ENCODE results near the gene GJA4. TPM values are rescaled to one million over a fixed set of nuclear protein-coding genes. Genes with fewer than 3 reads are reported as not detected.
A peak's percentile ranks its signal among the peaks of the same experiment; 100 is the strongest.

Gene GJA4
- total RNA-seq, 1 experiment from 2014 or later = 1.4 TPM

GRCh38 chr1:34749992-34750391 lies 42.8 kb upstream of the GJA4 start:
- TF ChIP-seq CTCF (conservative IDR thresholded peaks at IDR 0.05) = no peak
- H2BK120ac ChIP-seq (ENCODE audit: low read depth, low read length, poor library complexity, severe bottlenecking) = no peak overlapping the region
- no peaks in the 10 kb centered on the region; a peak in 1 of 5 replicates for H3K9me3 Mint-ChIP-seq
- H3K23me2 ChIP-seq (ENCODE audit: insufficient read length, low read depth, low read length, poor library complexity, severe bottlenecking) = no peaks in the 10 kb centered on the region
- peak overlapping the region in 1 of 3 experiments; percentile 68; a peak in 1 of 7 replicates for H3K27ac Mint-ChIP-seq
- H3K27me3 Mint-ChIP-seq (ENCODE audit: low read depth) = peaks cover 7% of the 10 kb centered on the region
- no peak overlapping the region for H4K5ac ChIP-seq (ENCODE audit: insufficient read length, low read depth, low read length)
- no peak overlapping the region for H3K27ac ChIP-seq (ENCODE audit: insufficient read length, low read depth, low read length)
- no peaks in the 10 kb centered on the region; the same call in 1 of the 2 replicates for H3K4me1 ChIP-seq (ENCODE audit: insufficient read depth, low read length)
- H4K91ac ChIP-seq (ENCODE audit: insufficient read length, low read depth, low read length) = no peak overlapping the region
- no peak overlapping the region for H3K18ac ChIP-seq (ENCODE audit: insufficient read length, low read depth, low read length)
- no peaks in the 10 kb centered on the region for H3K79me2 ChIP-seq (ENCODE audit: insufficient read depth, low read length)
- no peak for DNase-seq
- no peak overlapping the region for H3K4me2 ChIP-seq (ENCODE audit: insufficient read depth, insufficient read length, low read length)
- H3K23ac ChIP-seq (ENCODE audit: insufficient read length, low read depth, low read length) = no peak overlapping the region
- H2AFZ ChIP-seq (ENCODE audit: low read length) = no peak overlapping the region
- no peak overlapping the region for H3T11ph ChIP-seq (ENCODE audit: low read length)
- no peak overlapping the region for H3K9ac ChIP-seq (ENCODE audit: extremely low read depth, insufficient read length, low read length)
- H2AK5ac ChIP-seq (ENCODE audit: insufficient read length, low read length) = no peak overlapping the region
- H2BK15ac ChIP-seq (ENCODE audit: low read depth, low read length) = no peak overlapping the region
- H3K4me1 Mint-ChIP-seq = peaks cover 17 to 18% of the 10 kb centered on the region in 2 experiments
- H4K8ac ChIP-seq (replicated peaks; ENCODE audit: insufficient read length, low read depth, low read length) = no peak overlapping the region
- H3K27me3 ChIP-seq (ENCODE audit: insufficient read depth, low read length) = no peaks in the 10 kb centered on the region; the same call in 1 of the 2 replicates
- WGBS (ENCODE audit: extremely low coverage, insufficient read length, low lambda C conversion rate) = no CpG with 5 or more reads among the region's 8 CpGs
- no peak overlapping the region for H3K4me3 Mint-ChIP-seq
- no peak overlapping the region for H2BK20ac ChIP-seq (ENCODE audit: low read depth, low read length, poor library complexity, severe bottlenecking)
- no peaks in the 10 kb centered on the region for H3K9me3 ChIP-seq (ENCODE audit: control insufficient read depth, low read depth, low read length)
- H3K4ac ChIP-seq (ENCODE audit: low read depth, low read length) = no peak overlapping the region
- no peaks in the 10 kb centered on the region for H3K79me1 ChIP-seq (ENCODE audit: insufficient read depth, low read depth, low read length, poor library complexity, severe bottlenecking)
- no peak overlapping the region for H2BK5ac ChIP-seq (ENCODE audit: insufficient read length, low read length)
- no peak overlapping the region for H2BK12ac ChIP-seq (ENCODE audit: insufficient read length, low read depth, low read length)
- H3K14ac ChIP-seq (ENCODE audit: insufficient read depth, low read length) = no peak overlapping the region
- no peaks in the 10 kb centered on the region; a peak in 1 of 7 replicates for H3K36me3 Mint-ChIP-seq (ENCODE audit: insufficient read depth in 1 of 3, low read depth in 3 of 3)
- no peak overlapping the region for H3K56ac ChIP-seq (ENCODE audit: insufficient read length, low read depth, low read length)
- no peaks in the 10 kb centered on the region for H4K20me1 ChIP-seq (ENCODE audit: control insufficient read depth, insufficient read depth, insufficient read length)
